ENCODE measurements around the gene C3. TPM values are rescaled to one million over a fixed set of nuclear protein-coding genes. Genes with fewer than 3 reads are reported as not detected.

Gene C3
- total and polyA plus RNA-seq, 2 experiments from 2014 or later = 5.1 to 17.7 TPM

DNA sequence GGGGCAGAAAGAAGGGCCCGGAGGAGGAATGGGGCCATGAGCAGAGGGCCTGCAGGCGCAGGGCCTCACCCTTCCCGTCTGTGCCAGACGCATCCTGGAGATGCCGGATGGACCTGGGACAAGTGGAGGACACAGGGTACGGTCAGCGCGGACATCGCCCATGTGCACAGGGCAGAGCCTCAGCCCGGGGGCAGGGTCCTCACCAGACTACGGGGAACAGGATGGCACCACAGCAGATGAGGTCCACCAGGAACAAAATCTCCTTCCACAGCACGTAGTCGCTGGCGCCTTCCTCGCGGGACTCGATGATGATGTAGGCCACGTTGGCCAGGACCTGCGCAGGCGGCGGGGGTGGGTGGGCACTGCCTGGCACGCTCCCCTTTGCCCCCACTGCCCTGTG lies 11.4 kb upstream of the C3 start:
- 0 out of 2 replicates have a peak, but pooled peaks cover 7% of the 10 kb centered on the region for H3F3A ChIP-seq (replicated peaks; ENCODE audit: low read depth)
- ATAC-seq = no peak
- H3K4me1 Mint-ChIP-seq = peaks cover 19% of the 10 kb centered on the region

More for the DNA sequence above, 11.4 kb upstream of the C3 start:
- Mint-ChIP-seq H3K9me3 (no peaks in the 10 kb centered on the region; the same call in 2 of the 3 replicates), H3K27ac (no peak overlapping the region), H3K27me3 (ENCODE audit: insufficient read depth, low read depth, poor library complexity) (peaks cover 13% of the 10 kb centered on the region), H3K36me3 (ENCODE audit: low read depth) (peaks cover 10% of the 10 kb centered on the region; the same call in 2 of the 3 replicates), H3K4me3 (no peak overlapping the region)
- no peak overlapping the region for H3K4me2 ChIP-seq
- H3K4me1 ChIP-seq (ENCODE audit: insufficient read depth) = peaks cover 21% of the 10 kb centered on the region
- peaks cover 12% of the 10 kb centered on the region for H3K79me2 ChIP-seq (replicated peaks; ENCODE audit: insufficient read depth)
- 0 out of 2 replicates have a peak, but pooled peaks cover 2% of the 10 kb centered on the region for H4K20me1 ChIP-seq (replicated peaks; ENCODE audit: insufficient read depth)
- no peaks in the 10 kb centered on the region for H3K27me3 ChIP-seq (ENCODE audit: insufficient read depth)
- H3K27ac ChIP-seq (ENCODE audit: low read depth) = no peak overlapping the region
- TF ChIP-seq STAT1 (IDR thresholded peaks at IDR 0.05; ENCODE audit: unreplicated experiment) (no peak), CTCF (conservative IDR thresholded peaks at IDR 0.05; ENCODE audit: low read depth in 2 of 2) (no peak), CREB1 (CRISPR knock-in tag; IDR thresholded peaks at IDR 0.05; ENCODE audit: low read depth) (no peak), EZH2 (IDR thresholded peaks at IDR 0.05; ENCODE audit: low read depth, unreplicated experiment) (no peak), POLR2AphosphoS5 (IDR thresholded peaks at IDR 0.05; ENCODE audit: low read depth) (no peak), EZH2phosphoT487 (IDR thresholded peaks at IDR 0.05; ENCODE audit: unreplicated experiment) (no peak), JUNB (IDR thresholded peaks at IDR 0.05; ENCODE audit: unreplicated experiment) (no peak), NANOG (IDR thresholded peaks at IDR 0.05; ENCODE audit: borderline replicate concordance) (no peak), ZNF114 (CRISPR knock-in tag; IDR thresholded peaks at IDR 0.05) (no peak), ZNF331 (CRISPR knock-in tag; IDR thresholded peaks at IDR 0.05; ENCODE audit: low read depth) (no peak)
- TF ChIP-seq, protein P1, sequence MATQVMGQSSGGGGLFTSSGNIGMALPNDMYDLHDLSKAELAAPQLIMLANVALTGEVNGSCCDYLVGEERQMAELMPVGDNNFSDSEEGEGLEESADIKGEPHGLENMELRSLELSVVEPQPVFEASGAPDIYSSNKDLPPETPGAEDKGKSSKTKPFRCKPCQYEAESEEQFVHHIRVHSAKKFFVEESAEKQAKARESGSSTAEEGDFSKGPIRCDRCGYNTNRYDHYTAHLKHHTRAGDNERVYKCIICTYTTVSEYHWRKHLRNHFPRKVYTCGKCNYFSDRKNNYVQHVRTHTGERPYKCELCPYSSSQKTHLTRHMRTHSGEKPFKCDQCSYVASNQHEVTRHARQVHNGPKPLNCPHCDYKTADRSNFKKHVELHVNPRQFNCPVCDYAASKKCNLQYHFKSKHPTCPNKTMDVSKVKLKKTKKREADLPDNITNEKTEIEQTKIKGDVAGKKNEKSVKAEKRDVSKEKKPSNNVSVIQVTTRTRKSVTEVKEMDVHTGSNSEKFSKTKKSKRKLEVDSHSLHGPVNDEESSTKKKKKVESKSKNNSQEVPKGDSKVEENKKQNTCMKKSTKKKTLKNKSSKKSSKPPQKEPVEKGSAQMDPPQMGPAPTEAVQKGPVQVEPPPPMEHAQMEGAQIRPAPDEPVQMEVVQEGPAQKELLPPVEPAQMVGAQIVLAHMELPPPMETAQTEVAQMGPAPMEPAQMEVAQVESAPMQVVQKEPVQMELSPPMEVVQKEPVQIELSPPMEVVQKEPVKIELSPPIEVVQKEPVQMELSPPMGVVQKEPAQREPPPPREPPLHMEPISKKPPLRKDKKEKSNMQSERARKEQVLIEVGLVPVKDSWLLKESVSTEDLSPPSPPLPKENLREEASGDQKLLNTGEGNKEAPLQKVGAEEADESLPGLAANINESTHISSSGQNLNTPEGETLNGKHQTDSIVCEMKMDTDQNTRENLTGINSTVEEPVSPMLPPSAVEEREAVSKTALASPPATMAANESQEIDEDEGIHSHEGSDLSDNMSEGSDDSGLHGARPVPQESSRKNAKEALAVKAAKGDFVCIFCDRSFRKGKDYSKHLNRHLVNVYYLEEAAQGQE (IDR thresholded peaks at IDR 0.05; ENCODE audit: unreplicated experiment) = no peak
- TF ChIP-seq, protein P2, sequence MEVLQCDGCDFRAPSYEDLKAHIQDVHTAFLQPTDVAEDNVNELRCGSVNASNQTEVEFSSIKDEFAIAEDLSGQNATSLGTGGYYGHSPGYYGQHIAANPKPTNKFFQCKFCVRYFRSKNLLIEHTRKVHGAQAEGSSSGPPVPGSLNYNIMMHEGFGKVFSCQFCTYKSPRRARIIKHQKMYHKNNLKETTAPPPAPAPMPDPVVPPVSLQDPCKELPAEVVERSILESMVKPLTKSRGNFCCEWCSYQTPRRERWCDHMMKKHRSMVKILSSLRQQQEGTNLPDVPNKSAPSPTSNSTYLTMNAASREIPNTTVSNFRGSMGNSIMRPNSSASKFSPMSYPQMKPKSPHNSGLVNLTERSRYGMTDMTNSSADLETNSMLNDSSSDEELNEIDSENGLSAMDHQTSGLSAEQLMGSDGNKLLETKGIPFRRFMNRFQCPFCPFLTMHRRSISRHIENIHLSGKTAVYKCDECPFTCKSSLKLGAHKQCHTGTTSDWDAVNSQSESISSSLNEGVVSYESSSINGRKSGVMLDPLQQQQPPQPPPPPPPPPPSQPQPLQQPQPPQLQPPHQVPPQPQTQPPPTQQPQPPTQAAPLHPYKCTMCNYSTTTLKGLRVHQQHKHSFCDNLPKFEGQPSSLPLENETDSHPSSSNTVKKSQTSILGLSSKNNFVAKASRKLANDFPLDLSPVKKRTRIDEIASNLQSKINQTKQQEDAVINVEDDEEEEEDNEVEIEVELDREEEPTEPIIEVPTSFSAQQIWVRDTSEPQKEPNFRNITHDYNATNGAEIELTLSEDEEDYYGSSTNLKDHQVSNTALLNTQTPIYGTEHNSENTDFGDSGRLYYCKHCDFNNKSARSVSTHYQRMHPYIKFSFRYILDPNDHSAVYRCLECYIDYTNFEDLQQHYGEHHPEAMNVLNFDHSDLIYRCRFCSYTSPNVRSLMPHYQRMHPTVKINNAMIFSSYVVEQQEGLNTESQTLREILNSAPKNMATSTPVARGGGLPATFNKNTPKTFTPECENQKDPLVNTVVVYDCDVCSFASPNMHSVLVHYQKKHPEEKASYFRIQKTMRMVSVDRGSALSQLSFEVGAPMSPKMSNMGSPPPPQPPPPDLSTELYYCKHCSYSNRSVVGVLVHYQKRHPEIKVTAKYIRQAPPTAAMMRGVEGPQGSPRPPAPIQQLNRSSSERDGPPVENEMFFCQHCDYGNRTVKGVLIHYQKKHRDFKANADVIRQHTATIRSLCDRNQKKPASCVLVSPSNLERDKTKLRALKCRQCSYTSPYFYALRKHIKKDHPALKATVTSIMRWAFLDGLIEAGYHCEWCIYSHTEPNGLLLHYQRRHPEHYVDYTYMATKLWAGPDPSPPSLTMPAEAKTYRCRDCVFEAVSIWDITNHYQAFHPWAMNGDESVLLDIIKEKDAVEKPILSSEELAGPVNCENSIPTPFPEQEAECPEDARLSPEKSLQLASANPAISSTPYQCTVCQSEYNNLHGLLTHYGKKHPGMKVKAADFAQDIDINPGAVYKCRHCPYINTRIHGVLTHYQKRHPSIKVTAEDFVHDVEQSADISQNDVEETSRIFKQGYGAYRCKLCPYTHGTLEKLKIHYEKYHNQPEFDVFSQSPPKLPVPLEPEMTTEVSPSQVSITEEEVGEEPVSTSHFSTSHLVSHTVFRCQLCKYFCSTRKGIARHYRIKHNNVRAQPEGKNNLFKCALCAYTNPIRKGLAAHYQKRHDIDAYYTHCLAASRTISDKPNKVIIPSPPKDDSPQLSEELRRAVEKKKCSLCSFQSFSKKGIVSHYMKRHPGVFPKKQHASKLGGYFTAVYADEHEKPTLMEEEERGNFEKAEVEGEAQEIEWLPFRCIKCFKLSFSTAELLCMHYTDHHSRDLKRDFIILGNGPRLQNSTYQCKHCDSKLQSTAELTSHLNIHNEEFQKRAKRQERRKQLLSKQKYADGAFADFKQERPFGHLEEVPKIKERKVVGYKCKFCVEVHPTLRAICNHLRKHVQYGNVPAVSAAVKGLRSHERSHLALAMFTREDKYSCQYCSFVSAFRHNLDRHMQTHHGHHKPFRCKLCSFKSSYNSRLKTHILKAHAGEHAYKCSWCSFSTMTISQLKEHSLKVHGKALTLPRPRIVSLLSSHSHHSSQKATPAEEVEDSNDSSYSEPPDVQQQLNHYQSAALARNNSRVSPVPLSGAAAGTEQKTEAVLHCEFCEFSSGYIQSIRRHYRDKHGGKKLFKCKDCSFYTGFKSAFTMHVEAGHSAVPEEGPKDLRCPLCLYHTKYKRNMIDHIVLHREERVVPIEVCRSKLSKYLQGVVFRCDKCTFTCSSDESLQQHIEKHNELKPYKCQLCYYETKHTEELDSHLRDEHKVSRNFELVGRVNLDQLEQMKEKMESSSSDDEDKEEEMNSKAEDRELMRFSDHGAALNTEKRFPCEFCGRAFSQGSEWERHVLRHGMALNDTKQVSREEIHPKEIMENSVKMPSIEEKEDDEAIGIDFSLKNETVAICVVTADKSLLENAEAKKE (CRISPR knock-in tag; IDR thresholded peaks at IDR 0.05) = no peak
- TF ChIP-seq, protein P3, sequence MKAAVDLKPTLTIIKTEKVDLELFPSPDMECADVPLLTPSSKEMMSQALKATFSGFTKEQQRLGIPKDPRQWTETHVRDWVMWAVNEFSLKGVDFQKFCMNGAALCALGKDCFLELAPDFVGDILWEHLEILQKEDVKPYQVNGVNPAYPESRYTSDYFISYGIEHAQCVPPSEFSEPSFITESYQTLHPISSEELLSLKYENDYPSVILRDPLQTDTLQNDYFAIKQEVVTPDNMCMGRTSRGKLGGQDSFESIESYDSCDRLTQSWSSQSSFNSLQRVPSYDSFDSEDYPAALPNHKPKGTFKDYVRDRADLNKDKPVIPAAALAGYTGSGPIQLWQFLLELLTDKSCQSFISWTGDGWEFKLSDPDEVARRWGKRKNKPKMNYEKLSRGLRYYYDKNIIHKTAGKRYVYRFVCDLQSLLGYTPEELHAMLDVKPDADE (IDR thresholded peaks at IDR 0.05) = no peak
- H3K4me3 ChIP-seq = no peak overlapping the region
- H3K9me2 ChIP-seq (ENCODE audit: insufficient read depth) = no peaks in the 10 kb centered on the region
- DNase-seq (ENCODE audit: low spot score) = no peak
- no peak overlapping the region for H2AFZ ChIP-seq
- no peaks in the 10 kb centered on the region for H3K36me3 ChIP-seq (ENCODE audit: insufficient read depth)

Data from GM23338 (cell line).